ENCODE measurements around the gene SBNO2. TPM values are rescaled to one million over a fixed set of nuclear protein-coding genes. Genes with fewer than 3 reads are reported as not detected.
A peak's percentile ranks its signal among the peaks of the same experiment; 100 is the strongest.

Gene SBNO2
- total RNA-seq, 1 donor from 2014 or later = 3.3 TPM

- TF ChIP-seq EZH2phosphoT487 (IDR thresholded peaks at IDR 0.05) = no peak
- TF ChIP-seq, protein P1, sequence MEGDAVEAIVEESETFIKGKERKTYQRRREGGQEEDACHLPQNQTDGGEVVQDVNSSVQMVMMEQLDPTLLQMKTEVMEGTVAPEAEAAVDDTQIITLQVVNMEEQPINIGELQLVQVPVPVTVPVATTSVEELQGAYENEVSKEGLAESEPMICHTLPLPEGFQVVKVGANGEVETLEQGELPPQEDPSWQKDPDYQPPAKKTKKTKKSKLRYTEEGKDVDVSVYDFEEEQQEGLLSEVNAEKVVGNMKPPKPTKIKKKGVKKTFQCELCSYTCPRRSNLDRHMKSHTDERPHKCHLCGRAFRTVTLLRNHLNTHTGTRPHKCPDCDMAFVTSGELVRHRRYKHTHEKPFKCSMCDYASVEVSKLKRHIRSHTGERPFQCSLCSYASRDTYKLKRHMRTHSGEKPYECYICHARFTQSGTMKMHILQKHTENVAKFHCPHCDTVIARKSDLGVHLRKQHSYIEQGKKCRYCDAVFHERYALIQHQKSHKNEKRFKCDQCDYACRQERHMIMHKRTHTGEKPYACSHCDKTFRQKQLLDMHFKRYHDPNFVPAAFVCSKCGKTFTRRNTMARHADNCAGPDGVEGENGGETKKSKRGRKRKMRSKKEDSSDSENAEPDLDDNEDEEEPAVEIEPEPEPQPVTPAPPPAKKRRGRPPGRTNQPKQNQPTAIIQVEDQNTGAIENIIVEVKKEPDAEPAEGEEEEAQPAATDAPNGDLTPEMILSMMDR (IDR thresholded peaks at IDR 0.05) = no peak
- TF ChIP-seq EZH2 (IDR thresholded peaks at IDR 0.05) = no peak
- Histone ChIP-seq H2AFZ (replicated peaks) (peak overlapping the region; percentile 84), H3K79me2 (ENCODE audit: low read depth) (no peaks in the 10 kb centered on the region), H3K4me2 (peak overlapping the region; percentile 76), H3K9me3 (ENCODE audit: low read depth) (no peaks in the 10 kb centered on the region), H3K4me1 (peaks cover 10% of the 10 kb centered on the region), H3K27me3 (peaks cover 4% of the 10 kb centered on the region), H3K9ac (no peak overlapping the region), H4K20me1 (ENCODE audit: low read depth) (peaks cover 23% of the 10 kb centered on the region), H3K27ac (no peak overlapping the region), H3K4me3 (peak overlapping the region; percentile 57), H3K36me3 (no peaks in the 10 kb centered on the region), H3F3A (ENCODE audit: low read depth) (peaks cover 25% of the 10 kb centered on the region)
- Mint-ChIP-seq H3K36me3 (peaks cover 7% of the 10 kb centered on the region), H3K27me3 (ENCODE audit: insufficient read depth, low read depth) (peaks cover 2% of the 10 kb centered on the region), H3K4me3 (peak overlapping the region; percentile 63), H3K27ac (no peak overlapping the region), H3K9me3 (no peaks in the 10 kb centered on the region), H3K4me1 (peaks cover 2% of the 10 kb centered on the region)
- DNase-seq (ENCODE audit: low spot score) = no peak
Measured at GRCh38 chr19:1082928-1083816, 90.9 kb downstream of the SBNO2 start.

DNA sequence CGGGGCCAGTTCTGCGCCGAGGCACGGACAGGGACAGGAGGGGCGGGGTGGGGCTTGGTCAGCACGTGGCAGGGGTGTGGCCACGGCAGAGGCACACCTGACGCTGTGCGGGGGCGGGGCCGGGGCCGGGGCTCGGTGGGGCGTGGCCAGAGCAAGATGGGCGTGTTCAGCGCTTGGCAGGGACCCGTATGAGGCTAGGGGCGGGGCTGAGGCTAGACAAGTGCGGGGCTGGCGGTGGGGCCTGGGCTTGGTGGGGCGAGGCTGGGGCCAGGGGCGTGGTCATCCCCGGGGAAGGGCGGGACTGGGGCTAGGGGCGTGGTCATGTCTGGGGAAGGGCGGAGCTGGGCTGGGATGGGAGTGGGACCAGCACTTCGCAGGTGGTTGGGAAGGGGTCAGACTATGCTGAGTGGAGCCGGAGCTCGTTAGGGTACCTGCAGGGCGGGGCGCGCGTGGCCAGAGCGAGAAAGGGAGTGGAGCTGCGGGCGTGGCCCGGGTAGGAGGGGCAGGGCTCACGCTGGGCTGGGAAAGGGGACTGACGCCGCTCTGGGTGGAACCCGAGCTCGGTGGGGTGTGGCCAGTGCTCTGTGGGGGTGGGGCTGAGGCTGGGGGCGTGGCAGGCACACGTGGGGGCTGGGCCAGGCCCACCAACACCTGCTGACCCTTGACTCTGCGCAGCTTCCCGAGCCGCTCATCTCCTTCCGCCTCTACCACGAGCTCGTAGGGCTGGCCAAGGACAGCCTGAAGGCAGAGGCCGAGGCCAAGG, 91.7 kb downstream of the SBNO2 start:
- H3K9me3 Mint-ChIP-seq = no peaks in the 10 kb centered on the region
- Histone ChIP-seq H3K27ac (no peak overlapping the region), H3F3A (ENCODE audit: low read depth) (peaks cover 20% of the 10 kb centered on the region), H3K4me1 (peaks cover 10% of the 10 kb centered on the region), H3K9me3 (ENCODE audit: low read depth) (no peaks in the 10 kb centered on the region), H3K27me3 (peaks cover 4% of the 10 kb centered on the region), H3K79me2 (ENCODE audit: low read depth) (no peaks in the 10 kb centered on the region), H3K4me2 (peak overlapping the region; percentile 76), H3K36me3 (no peaks in the 10 kb centered on the region), H4K20me1 (ENCODE audit: low read depth) (peaks cover 23% of the 10 kb centered on the region), H3K4me3 (peak overlapping the region; percentile 57), H3K9ac (no peak overlapping the region), H2AFZ (replicated peaks) (peak overlapping the region; percentile 84)
- H3K4me1 Mint-ChIP-seq = peaks cover 2% of the 10 kb centered on the region
- no peak overlapping the region for H3K4me3 Mint-ChIP-seq
- H3K27me3 Mint-ChIP-seq (ENCODE audit: insufficient read depth, low read depth) = peaks cover 2% of the 10 kb centered on the region
- no peak overlapping the region for H3K27ac Mint-ChIP-seq
- peak; percentile 98 for DNase-seq (ENCODE audit: low spot score)
- H3K36me3 Mint-ChIP-seq = peaks cover 3% of the 10 kb centered on the region
- no peak for TF ChIP-seq EZH2phosphoT487 (IDR thresholded peaks at IDR 0.05)
- no peak for TF ChIP-seq EZH2 (IDR thresholded peaks at IDR 0.05)
- TF ChIP-seq, protein P1 (IDR thresholded peaks at IDR 0.05) = no peak

- Histone ChIP-seq H4K20me1 (ENCODE audit: low read depth) (peaks cover 23% of the 10 kb centered on the region), H3K9me3 (ENCODE audit: low read depth) (no peaks in the 10 kb centered on the region), H3K4me2 (peak overlapping the region; percentile 73), H3K27ac (no peak overlapping the region), H3K9ac (no peak overlapping the region), H3K79me2 (ENCODE audit: low read depth) (no peaks in the 10 kb centered on the region), H3K27me3 (peaks cover 4% of the 10 kb centered on the region), H3F3A (ENCODE audit: low read depth) (peaks cover 20% of the 10 kb centered on the region), H2AFZ (replicated peaks) (no peak overlapping the region), H3K4me3 (peak overlapping the region; percentile 32), H3K4me1 (peaks cover 10% of the 10 kb centered on the region), H3K36me3 (no peaks in the 10 kb centered on the region)
- Mint-ChIP-seq H3K9me3 (no peaks in the 10 kb centered on the region), H3K27me3 (ENCODE audit: insufficient read depth, low read depth) (peaks cover 2% of the 10 kb centered on the region), H3K27ac (no peak overlapping the region), H3K36me3 (peaks cover 3% of the 10 kb centered on the region), H3K4me1 (peaks cover 2% of the 10 kb centered on the region), H3K4me3 (no peak overlapping the region)
- no peak for TF ChIP-seq EZH2phosphoT487 (IDR thresholded peaks at IDR 0.05)
- TF ChIP-seq, protein P1 (IDR thresholded peaks at IDR 0.05) = peak; percentile 38
- no peak for TF ChIP-seq EZH2 (IDR thresholded peaks at IDR 0.05)
- DNase-seq (ENCODE audit: low spot score) = peak; percentile 76
Measured at GRCh38 chr19:1081301-1082164, 92.5 kb downstream of the SBNO2 start.

All from neural progenitor cell (in vitro differentiated cells).